ENCODE measurements around the gene C1QTNF5. TPM values are rescaled to one million over a fixed set of nuclear protein-coding genes. Genes with fewer than 3 reads are reported as not detected.

Gene C1QTNF5
- total and polyA plus RNA-seq, 2 of the 8 experiments (the other 6 are each of a cell fraction or from before 2014, with no cell fraction given) = 2.2 to 2.7 TPM

- Histone ChIP-seq H3K36me3 (ENCODE audit: control insufficient read depth in 2 of 4, insufficient read depth in 4 of 4, low read length in 3 of 4) (peaks cover 0 to 6% (median 3%) of the 10 kb centered on the region in 4 experiments; a peak in 3 of 8 replicates), H3K27ac (ENCODE audit: low read depth, low read length) (no peak overlapping the region), H3K4me2 (ENCODE audit: insufficient read depth in 1 of 2, low read depth in 2 of 2, low read length in 2 of 2) (no peak overlapping the region; a peak in 1 of 4 replicates), H2AK5ac (ENCODE audit: low read depth, low read length) (no peak overlapping the region), H4K5ac (ENCODE audit: insufficient read length, low read depth, low read length) (no peak overlapping the region), H2BK120ac (replicated peaks; ENCODE audit: low read depth, low read length) (no peak overlapping the region), H3K9ac (replicated peaks in 1 of 4; ENCODE audit: extremely low read depth in 1 of 4, low read depth in 3 of 4, low read length in 3 of 4) (no peak overlapping the region), H2BK20ac (ENCODE audit: low read length) (no peak overlapping the region), H2BK12ac (ENCODE audit: low read depth, low read length) (no peak overlapping the region), H4K20me1 (replicated peaks in 1 of 2; ENCODE audit: control insufficient read depth in 1 of 2, insufficient read depth in 2 of 2, low read length in 2 of 2) (no peaks in the 10 kb centered on the region), H3K14ac (ENCODE audit: insufficient read length) (no peak overlapping the region), H4K91ac (replicated peaks; ENCODE audit: insufficient read length, low read length) (no peak overlapping the region), H2AFZ (ENCODE audit: low read length) (0 out of 2 replicates have a peak overlapping the region, but pooled peaks have one; percentile 22), H2BK5ac (ENCODE audit: low read depth, low read length) (no peak overlapping the region), H3K4ac (replicated peaks; ENCODE audit: insufficient read length, low read depth, low read length) (no peak overlapping the region), H3K56ac (replicated peaks; ENCODE audit: insufficient read length, low read depth, low read length) (no peak overlapping the region), H3K79me1 (ENCODE audit: low read depth, low read length) (no peaks in the 10 kb centered on the region), H2BK15ac (ENCODE audit: low read length) (peak overlapping the region; percentile 72; the same call in 1 of the 2 replicates), H3K27me3 (replicated peaks in 1 of 4; ENCODE audit: control insufficient read depth in 3 of 4, extremely low read depth in 1 of 4, insufficient read depth in 3 of 4, low read length in 3 of 4) (peaks cover 0 to 4% (median 2%) of the 10 kb centered on the region in 4 experiments; a peak in 3 of 7 replicates), H3K4me1 (replicated peaks in 1 of 4; ENCODE audit: control insufficient read depth in 3 of 4, insufficient read depth in 4 of 4, low read length in 3 of 4) (peaks cover 1 to 3% (median 2%) of the 10 kb centered on the region in 4 experiments; a peak in 5 of 7 replicates), H3K18ac (ENCODE audit: extremely low read depth, low read length) (no peak overlapping the region; the same call in 1 of the 2 replicates), H3K79me2 (ENCODE audit: control insufficient read depth in 1 of 2, insufficient read depth in 2 of 2, low read length in 2 of 2) (no peaks in the 10 kb centered on the region), H3K9me3 (ENCODE audit: insufficient read depth in 2 of 2, low read depth in 1 of 2, low read length in 1 of 2) (no peaks in the 10 kb centered on the region), H4K8ac (ENCODE audit: extremely low read depth, insufficient read depth, low read length) (no peak overlapping the region), H3K23me2 (ENCODE audit: low read depth, low read length) (peaks cover 2% of the 10 kb centered on the region), H3K4me3 (ENCODE audit: extremely low read depth in 1 of 4, insufficient read depth in 2 of 4, low read depth in 3 of 4, low read length in 4 of 4) (no peak overlapping the region), H3K23ac (ENCODE audit: insufficient read length) (no peak overlapping the region)
- DNase-seq (ENCODE audit: low read depth in 1 of 2, low spot score in 2 of 2) (no peak), FAIRE-seq (no peak)
- TF ChIP-seq POLR2AphosphoS5 (IDR thresholded peaks at IDR 0.05; ENCODE audit: low read depth, low read length) (no peak), EP300 (IDR thresholded peaks at IDR 0.05; ENCODE audit: borderline replicate concordance in 1 of 2, low read depth in 2 of 2, low read length in 2 of 2) (no peak), USF2 (IDR thresholded peaks at IDR 0.05; ENCODE audit: low read length) (no peak), SIRT6 (IDR thresholded peaks at IDR 0.05; ENCODE audit: low read length) (no peak), CEBPB (IDR thresholded peaks at IDR 0.05; ENCODE audit: low read depth, low read length) (no peak), MAFK (IDR thresholded peaks at IDR 0.05; ENCODE audit: low read depth, low read length) (no peak), KDM1A (IDR thresholded peaks at IDR 0.05; ENCODE audit: borderline replicate concordance, low read length) (no peak), SAP30 (IDR thresholded peaks at IDR 0.05; ENCODE audit: insufficient read depth, insufficient replicate concordance, low read length) (no peak), JUND (IDR thresholded peaks at IDR 0.05; ENCODE audit: low read length) (no peak), TAF1 (IDR thresholded peaks at IDR 0.05; ENCODE audit: low read depth, low read length) (no peak), NRF1 (IDR thresholded peaks at IDR 0.05; ENCODE audit: low read depth, low read length) (no peak)
- ChIA-PET CTCF (ENCODE audit: partially characterized antibody) (interaction anchor here (0.6 to 18.0 kb wide), 9 partner anchors 9 to 122 kb away, joined by 3 to 463 read pairs (median 6); partner anchors contain the start of genes C1QTNF5 and USP2), POLR2A (ENCODE audit: partially characterized antibody) (interaction anchor here (0.8 to 1.2 kb wide), 5 partner anchors 8 to 109 kb away, joined by 3 read pairs; no protein-coding TSS in a partner anchor)
- WGBS, 2 experiments (ENCODE audit: extremely low coverage in 1 of 2, insufficient coverage in 1 of 2, insufficient read length in 1 of 2, insufficient replicate concordance in 2 of 2, low coverage in 1 of 2, low lambda C conversion rate in 2 of 2, missing lambda C conversion rate in 1 of 2) = 50% methylated on average over 4 of the region's 4 CpGs; no CpG with 5 or more reads in 1 of the 2 experiments
Observed at GRCh38 chr11:119352857-119353260, 12.2 kb upstream of the C1QTNF5 start.

Measured in H1 (cell line).